ENCODE results near the gene CACNA2D3. TPM values are rescaled to one million over a fixed set of nuclear protein-coding genes. Genes with fewer than 3 reads are reported as not detected.

Gene CACNA2D3
- total RNA-seq, 1 donor from 2014 or later: 0.29 TPM

DNA sequence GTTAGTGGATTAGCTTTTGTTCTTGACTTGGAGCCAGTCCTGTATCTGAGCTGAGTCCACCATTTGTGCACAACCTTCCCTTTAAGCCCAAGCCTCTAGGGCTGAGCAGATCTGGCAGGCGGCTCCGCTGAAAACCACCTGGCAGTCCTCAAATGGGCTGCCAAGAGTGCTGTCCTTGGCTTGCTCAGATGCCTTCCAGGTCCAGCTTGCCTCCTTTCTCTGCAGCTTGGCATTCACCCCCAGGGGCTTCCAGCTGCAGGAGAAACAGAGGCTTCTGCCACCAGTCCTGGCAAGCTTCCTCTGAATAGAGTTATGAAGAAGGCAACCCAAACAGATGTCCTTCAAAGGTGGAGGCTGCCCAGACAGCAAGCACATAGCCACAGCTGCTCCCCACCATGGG lies 708.8 kb downstream of the CACNA2D3 start:
- Mint-ChIP-seq H3K27me3 (no peaks in the 10 kb centered on the region), H3K4me1 (ENCODE audit: low read depth) (peaks cover 4% of the 10 kb centered on the region)

DNA sequence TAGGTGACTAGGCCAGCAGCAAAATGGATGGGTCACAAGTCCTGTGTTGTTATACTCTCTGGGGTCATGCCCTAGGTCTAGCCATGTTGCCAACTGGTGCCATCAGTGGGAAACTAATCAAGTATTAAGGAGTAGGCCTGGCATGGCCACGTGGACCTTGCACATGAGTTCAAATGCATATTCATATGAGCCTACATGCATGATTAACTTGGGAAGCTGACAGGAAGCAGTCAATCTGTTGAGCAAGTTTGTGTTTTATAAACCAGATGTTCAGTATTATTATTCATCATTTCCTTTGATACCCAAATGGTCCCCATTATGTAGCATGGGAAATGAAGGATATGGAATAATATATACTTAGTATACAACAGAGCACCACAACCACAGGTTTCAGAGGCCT lies 710.5 kb downstream of the CACNA2D3 start:
- H3K36me3 Mint-ChIP-seq (ENCODE audit: insufficient read depth): no peaks in the 10 kb centered on the region
- peaks cover 2% of the 10 kb centered on the region for H3K4me1 Mint-ChIP-seq (ENCODE audit: low read depth)
- H3K4me3 Mint-ChIP-seq (ENCODE audit: low read depth): no peak overlapping the region
- H3K27ac Mint-ChIP-seq: no peak overlapping the region
- TF ChIP-seq, protein P1, sequence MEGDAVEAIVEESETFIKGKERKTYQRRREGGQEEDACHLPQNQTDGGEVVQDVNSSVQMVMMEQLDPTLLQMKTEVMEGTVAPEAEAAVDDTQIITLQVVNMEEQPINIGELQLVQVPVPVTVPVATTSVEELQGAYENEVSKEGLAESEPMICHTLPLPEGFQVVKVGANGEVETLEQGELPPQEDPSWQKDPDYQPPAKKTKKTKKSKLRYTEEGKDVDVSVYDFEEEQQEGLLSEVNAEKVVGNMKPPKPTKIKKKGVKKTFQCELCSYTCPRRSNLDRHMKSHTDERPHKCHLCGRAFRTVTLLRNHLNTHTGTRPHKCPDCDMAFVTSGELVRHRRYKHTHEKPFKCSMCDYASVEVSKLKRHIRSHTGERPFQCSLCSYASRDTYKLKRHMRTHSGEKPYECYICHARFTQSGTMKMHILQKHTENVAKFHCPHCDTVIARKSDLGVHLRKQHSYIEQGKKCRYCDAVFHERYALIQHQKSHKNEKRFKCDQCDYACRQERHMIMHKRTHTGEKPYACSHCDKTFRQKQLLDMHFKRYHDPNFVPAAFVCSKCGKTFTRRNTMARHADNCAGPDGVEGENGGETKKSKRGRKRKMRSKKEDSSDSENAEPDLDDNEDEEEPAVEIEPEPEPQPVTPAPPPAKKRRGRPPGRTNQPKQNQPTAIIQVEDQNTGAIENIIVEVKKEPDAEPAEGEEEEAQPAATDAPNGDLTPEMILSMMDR (IDR thresholded peaks at IDR 0.05; ENCODE audit: unreplicated experiment): no peak
- peaks cover 6% of the 10 kb centered on the region for H3K9me3 Mint-ChIP-seq (ENCODE audit: low read depth)
- DNase-seq (ENCODE audit: low spot score, unreplicated experiment): no peak
- H3K27me3 Mint-ChIP-seq: no peaks in the 10 kb centered on the region

More for the DNA sequence above, 708.8 kb downstream of the CACNA2D3 start:
- DNase-seq (ENCODE audit: low spot score, unreplicated experiment): no peak
- TF ChIP-seq, protein P1 (IDR thresholded peaks at IDR 0.05; ENCODE audit: unreplicated experiment): no peak
- H3K36me3 Mint-ChIP-seq (ENCODE audit: insufficient read depth): no peaks in the 10 kb centered on the region
- H3K9me3 Mint-ChIP-seq (ENCODE audit: low read depth): peaks cover 6% of the 10 kb centered on the region
- H3K27ac Mint-ChIP-seq: no peak overlapping the region
- H3K4me3 Mint-ChIP-seq (ENCODE audit: low read depth): no peak overlapping the region

DNA sequence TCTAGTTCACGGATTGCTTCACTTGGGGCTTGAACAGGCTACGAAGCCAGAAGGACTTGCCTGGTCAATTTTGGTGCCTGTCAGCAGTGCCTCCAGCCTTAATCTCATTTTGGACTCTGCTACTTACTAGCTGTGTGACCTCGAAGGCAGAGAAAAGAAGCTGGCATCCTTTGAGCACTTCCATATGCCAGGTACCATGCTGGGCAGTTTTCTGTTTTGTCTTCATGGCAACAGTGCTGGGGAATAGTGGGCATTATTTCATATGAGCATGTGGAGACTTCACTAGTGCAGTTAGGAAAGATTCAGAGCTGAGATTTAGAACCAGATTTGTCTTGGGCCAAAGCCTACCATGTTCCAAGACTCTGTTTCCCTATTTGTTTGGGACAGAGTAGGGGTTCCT lies 713.3 kb downstream of the CACNA2D3 start:
- H3K27me3 Mint-ChIP-seq: no peaks in the 10 kb centered on the region
- DNase-seq (ENCODE audit: low spot score, unreplicated experiment): no peak
- H3K9me3 Mint-ChIP-seq (ENCODE audit: low read depth): no peaks in the 10 kb centered on the region
- H3K4me3 Mint-ChIP-seq (ENCODE audit: low read depth): no peak overlapping the region
- TF ChIP-seq, protein P1 (IDR thresholded peaks at IDR 0.05; ENCODE audit: unreplicated experiment): no peak
- H3K4me1 Mint-ChIP-seq (ENCODE audit: low read depth): peaks cover 2% of the 10 kb centered on the region
- H3K36me3 Mint-ChIP-seq (ENCODE audit: insufficient read depth): no peaks in the 10 kb centered on the region
- H3K27ac Mint-ChIP-seq: no peak overlapping the region

DNA sequence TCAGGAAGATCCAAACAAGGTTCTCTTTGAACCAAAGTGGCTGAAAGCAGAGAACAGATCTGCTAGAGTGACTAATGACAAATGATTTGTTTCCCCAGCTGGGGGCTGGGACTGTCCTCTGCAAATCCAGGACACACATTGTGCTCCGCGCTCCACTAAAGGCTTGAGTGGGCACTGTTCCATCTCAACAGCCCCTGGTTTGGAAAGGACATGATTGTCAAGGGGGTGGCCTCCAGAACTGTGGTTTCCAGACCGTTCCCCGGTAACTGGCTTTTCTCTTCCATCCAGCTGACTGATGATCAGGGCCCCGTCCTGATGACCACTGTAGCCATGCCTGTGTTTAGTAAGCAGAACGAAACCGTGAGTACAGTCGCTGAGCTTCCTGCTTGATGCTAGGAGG lies 714.5 kb downstream of the CACNA2D3 start:
- DNase-seq (ENCODE audit: low spot score, unreplicated experiment): no peak
- H3K27ac Mint-ChIP-seq: no peak overlapping the region

DNA sequence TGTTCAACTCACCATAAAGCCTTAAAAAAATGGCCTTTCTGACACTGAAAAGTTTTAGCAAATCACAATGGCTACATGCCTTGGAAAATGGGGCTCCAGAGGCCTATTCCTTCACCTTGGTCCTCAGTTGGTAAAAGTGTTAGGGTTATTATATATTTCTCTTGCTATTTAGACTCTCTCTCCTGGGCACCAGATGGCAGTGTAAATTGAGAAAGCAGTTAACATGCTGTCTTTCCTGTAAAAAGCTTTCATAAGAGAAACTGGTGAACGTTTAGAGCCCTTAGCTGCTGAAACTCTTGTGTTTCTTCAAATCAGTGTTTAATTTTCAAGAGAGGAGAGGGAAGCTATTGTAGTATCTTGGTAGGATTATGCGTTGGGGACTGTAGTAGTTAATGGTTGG lies 715.6 kb downstream of the CACNA2D3 start:
- TF ChIP-seq, protein P1 (IDR thresholded peaks at IDR 0.05; ENCODE audit: unreplicated experiment): no peak
- Mint-ChIP-seq H3K36me3 (ENCODE audit: insufficient read depth) (no peaks in the 10 kb centered on the region), H3K9me3 (ENCODE audit: low read depth) (no peaks in the 10 kb centered on the region), H3K27ac (no peak overlapping the region), H3K4me1 (ENCODE audit: low read depth) (peaks cover 2% of the 10 kb centered on the region), H3K27me3 (no peaks in the 10 kb centered on the region), H3K4me3 (ENCODE audit: low read depth) (no peak overlapping the region)
- DNase-seq (ENCODE audit: low spot score, unreplicated experiment): no peak

More for the DNA sequence above, 714.5 kb downstream of the CACNA2D3 start:
- H3K27me3 Mint-ChIP-seq: no peaks in the 10 kb centered on the region
- TF ChIP-seq, protein P1 (IDR thresholded peaks at IDR 0.05; ENCODE audit: unreplicated experiment): no peak
- no peaks in the 10 kb centered on the region for H3K9me3 Mint-ChIP-seq (ENCODE audit: low read depth)
- H3K4me1 Mint-ChIP-seq (ENCODE audit: low read depth): peaks cover 2% of the 10 kb centered on the region
- H3K36me3 Mint-ChIP-seq (ENCODE audit: insufficient read depth): no peaks in the 10 kb centered on the region
- no peak overlapping the region for H3K4me3 Mint-ChIP-seq (ENCODE audit: low read depth)
